GM04503 (cell line): ENCODE data around the gene ZDHHC22.

Experiments
- DNase-seq: peaks from one replicate; pipeline ENCODE4 v3.0.0-alpha.2; 2012; ENCODE audit warnings: low read depth

ZDHHC22 gene

DNA sequence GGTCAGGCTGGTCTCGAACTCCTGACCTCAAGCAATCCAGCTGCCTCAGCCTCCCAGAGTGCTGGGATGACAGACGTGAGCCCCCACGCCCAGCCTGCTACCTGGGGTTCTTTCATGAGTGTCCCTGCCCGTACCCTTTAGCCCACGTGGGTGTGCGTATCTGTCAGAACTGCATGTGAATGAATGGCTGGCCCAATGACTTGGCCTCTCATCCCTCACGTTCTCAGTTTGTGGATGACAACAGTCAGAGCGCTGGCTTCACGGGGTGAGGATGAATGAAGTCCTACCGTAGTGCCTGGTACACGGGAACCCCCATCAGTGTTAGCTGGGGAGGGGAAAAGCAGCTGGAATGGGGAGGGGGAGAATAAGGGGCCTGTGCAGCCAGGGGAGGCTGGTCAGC lies 16.1 kb upstream of the ZDHHC22 start:
- no peak for DNase-seq

DNA sequence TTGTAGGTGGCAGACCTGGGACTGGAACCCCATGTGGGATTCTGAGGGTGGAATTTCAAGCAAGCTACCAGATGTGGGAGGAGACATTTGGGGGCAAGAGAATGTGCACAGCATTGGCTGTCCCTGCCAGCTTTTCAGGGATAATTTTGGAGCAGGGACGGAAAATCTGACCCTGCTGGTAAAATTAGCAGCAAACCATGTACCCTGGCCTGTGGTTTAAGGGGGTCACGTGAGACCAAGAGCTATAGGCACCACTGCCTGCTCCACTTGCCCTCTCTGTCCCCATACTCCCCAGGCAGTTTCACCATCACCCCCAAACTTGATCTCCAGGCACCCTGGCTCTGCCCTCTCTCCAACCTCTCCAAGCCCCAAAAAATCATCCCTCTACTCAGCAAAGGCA lies 13.5 kb upstream of the ZDHHC22 start:
- no peak for DNase-seq

DNA sequence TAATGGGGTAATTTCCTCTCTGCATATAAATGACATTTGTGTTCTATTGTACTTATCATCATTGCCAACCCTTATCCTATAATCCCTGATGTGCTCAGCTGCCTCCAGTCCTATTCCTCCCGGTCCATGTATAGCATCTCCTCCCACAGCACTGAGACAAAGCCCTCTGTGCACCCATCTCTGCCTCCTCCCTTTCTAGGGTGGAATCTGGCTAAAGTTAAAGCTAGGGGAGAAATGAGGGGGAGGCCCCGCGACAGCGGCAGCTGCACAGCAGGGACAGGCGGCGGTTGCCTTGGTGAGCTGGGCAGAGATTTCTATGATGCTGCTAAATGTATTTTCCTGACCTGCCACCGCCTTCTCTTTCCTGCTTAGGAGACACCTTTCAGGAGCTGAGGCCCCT lies 12.8 kb upstream of the ZDHHC22 start:
- DNase-seq, result no peak

DNA sequence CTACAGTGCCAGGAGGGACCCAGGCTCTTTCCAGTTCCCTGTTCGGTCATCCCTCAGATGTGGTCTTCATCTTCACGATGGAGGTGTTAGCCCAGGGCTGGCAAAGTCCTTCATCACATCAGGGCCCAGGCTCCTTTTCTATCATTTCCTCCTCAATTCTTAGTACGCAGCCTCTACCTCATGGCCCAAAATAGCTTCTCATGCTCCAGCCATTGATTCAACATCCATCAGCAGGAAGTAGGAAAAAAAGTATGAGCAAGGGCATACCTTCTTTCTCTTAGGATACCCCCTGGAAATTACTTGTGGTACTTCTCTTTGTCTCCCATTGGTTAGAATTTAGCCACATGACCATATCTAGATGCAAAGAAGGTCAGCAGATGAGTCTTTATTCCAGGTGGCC lies 12.2 kb upstream of the ZDHHC22 start:
- no peak for DNase-seq

DNA sequence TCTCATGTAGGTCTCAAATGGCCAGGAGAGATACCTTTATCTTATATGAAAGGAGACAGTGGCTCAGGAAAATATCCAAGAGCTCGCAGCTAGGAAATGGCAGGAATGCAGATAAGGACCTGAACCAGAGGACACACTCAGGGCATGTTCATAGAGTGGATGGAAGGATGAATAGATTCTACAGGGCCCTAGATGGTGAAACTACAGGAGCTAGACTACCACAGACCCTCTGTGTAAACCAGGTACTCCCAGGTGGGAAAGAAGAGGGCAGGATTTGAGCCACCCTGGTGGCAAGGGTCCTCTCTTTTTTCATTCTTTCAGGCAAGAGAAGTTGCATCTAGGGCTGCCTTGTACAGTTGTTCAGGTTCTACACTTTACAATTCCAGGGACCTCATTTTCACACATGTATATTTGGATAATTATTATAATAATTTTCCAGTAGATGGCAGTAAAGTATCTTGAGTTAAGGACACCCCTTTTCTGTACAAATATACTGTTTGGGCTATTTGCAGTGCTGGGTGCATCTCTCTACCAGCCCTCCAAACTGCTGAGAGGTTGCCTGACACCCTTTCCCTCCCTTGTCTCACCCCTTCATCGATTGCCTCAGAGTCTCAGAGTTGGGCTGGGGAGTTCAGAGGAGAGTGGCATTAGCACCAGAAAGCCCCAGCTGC lies 10.5 kb upstream of the ZDHHC22 start:
- DNase-seq, result no peak

DNA sequence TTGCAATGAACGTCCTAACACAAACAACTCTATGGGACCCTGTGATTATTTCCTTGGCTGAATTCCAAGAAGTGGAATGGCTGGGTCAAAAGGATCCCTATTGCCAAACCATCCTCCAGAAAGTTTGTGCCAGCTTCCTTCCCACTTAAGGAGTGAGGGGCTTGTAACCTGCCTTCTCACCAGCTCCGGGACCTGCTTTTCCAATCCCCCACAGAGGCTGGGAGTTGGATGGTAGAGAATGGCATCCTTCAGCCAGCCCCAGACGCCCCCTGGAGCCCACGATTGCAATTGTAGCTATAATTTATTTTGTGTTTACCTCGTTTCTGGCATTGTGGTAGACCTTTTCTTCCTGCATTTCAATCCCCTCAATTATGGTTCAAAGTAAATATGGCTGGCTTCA lies 9.7 kb upstream of the ZDHHC22 start:
- DNase-seq, result no peak

DNA sequence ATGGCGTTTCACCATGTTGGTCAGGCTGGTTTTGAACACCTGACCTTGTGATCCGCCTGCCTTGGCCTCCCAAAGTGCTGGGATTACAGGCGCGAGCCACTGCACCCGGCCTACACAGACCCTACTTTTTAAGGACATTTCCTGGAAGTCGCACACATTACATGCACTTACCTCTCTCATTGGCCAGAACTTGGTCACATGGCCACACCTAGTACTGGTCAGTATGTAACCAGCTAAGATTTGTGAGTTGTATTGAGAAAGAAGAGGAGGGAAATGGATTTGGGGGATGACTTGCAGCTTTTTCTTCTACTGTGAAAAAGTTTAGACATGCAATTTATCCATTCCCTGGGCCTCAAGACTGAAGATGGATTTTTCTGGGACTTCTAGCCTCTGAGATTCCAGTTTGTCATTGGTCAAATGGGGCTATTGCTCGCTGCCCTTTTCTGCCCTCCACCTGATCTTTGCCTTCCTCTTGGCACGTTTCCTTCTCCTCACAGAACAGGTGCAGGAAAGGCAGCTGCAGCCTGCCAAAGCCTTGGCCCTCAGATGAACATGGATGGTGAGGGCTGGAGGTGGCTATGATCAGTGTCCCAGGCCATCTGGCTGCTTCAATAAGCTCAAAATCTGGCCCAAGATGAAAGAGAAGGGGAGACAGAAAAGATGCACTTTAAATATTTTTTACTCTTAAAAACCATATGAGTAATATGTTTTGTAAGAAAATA lies 7.1 kb upstream of the ZDHHC22 start:
- no peak for DNase-seq

DNA sequence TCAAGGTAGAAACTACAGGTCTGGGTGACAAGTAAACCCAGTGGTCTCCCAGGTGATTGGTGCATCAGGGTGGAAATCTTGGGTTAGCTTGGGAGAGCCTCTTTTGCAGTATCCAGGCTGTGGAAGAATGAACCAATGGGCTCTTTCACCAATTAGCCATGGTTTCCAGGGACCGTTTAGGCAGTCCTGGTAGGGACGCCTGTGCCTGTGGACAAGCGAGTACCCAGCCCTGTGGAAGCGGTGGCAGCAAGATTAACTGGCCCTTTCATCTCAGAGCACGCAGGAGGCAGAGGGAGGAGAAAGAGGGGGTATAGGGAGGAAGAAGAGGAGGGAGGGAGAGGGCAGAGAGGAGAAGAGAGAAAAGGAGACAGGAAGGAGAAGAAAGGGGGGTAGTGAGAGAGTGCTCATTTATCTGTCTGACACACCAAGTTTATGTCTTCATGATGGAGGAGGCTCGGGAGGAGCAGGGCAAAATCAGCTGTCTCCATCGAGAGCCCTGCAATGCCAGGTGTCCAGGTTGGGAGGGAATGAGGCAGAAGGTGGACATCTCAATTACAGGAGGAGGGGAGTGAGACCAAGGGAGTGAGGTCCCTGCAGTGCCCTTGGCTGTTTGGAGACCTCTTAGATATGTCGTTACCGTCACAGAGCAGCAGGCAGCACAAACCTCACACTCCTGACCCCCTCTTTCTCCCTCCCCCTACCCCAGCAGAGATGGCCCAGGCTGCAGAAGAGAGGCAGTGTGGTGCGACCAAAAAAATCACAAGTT lies 4.6 kb upstream of the ZDHHC22 start:
- DNase-seq, result no peak

DNA sequence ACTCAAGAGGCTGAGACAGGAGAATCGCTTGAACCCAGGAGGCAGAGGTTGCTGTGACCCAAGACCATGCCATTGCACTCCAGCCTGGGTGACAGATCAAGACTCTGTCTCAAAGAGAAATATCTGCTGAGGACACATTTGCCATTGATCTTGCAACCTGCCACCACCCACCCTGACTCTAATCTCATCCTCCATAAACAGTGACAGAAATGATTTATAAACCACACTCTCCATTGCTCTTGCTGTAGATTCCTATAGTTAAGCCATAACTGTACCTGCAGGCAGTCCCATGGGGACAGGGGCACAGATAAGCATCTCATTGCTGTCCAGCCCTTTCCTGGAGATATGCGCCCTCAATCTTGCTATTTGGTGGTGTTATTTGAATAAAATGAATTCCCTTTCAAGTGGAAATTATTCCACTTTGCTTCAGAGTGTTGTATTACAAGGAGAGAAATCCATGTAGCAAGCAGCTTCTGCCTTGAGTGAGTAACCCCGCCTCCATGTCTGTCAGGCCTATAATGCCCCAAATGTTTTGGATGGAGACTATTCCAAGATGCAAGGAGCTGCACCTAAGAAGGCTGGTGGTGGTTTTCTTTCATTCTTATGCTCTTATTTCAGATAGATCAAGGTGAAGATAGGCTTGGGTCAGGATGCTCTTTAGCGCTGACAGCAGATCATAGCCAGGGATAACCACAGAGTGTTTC lies 3.0 kb upstream of the ZDHHC22 start:
- no peak for DNase-seq

DNA sequence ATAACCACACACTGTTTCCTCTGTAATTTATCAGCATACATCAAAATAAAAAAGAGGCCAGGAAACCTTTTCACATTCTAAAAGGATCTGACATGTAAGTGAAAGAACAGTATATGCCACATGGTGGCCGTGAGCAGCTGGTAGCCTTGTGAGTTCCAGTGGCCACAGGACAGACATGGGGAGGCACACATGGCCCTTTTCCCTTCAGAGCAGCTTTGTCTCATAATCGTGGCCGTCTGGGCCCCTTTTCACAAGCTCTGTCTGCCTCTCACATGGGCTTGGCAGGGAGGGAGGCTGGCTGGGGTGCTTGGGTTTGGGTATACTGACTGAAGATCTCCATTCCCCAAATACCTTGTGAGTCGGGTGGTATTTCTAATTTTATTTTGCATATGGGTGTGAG lies 1.5 kb upstream of the ZDHHC22 start:
- no peak for DNase-seq

DNA sequence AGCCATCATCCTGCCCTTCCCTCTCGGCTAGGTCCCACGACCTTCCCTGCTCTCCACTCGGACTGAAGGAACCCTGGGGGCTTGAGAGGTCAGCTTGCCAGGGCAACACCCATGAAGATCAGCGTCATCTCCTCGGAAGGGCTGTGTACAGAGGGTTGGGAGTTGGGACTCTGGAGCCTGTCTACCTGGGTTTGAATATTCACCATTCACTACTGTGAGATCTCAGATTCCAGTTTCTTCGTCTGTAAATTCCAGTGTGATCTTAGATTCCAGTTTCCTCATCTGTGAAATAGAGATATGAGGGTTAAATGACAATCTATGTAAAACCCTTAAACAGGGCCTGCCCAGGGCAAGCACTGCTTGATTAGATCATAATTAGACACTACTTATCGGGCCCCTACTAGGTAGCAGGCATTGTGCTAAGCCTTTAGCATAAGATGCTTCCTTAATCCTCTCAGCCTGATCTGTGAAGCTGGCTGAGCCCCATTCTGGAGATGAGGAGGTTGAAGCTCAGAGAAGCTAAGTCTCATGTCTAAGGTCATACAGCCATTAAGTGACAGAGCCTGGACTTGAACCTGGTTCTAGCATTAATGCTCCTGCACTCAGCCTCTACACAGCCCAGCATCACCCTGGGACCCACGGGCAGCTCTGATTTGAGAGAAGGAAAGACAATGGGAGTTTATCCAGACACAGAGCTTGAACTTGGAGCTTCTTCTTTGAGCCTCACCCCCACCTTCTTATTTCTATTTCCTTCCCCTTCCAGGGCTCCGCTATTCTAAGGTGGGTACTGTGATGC lies 612 bp upstream of the ZDHHC22 start:
- no peak for DNase-seq

DNA sequence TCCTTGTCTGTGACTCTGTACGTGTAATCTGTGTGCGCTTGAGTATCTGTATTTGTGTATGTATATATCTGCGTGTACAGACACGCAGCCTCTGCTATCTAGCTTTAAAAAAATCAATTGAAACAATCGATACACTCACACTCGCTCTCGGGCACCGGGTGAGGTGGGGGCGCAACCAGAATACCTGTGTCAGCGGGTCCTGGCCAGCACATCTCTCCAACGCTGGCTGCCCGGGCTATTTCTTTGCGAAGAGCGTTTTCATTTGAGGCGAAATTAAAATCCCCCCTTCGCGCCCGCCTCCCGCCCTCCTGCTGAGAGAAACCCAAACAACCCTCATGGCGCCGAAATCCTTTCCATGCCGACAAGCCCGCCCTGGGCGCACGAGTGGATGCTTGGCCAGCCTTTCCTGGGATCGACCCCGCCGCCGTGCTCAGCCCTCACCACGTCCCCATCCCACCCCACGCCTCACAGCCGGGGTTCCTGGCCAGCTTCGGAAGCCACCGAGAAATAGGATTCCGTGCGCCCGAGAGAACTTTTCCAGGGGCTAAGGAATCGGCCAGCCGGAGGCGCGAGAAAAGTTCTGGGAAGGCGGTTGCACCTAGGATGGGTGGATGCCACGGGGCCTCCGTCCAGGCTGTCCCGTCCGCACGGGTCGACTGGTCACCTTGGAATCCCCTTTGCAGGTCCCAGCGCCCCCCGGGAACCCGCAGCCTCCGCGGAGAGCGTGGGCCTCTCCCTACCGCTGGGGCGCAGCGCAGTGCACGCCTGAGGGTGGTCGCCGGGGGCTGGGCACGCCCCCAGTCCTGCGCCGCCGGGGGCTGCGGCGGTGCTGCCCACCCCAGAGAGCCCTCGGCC lies 1.0 kb downstream of the ZDHHC22 start:
- DNase-seq, result no peak

DNA sequence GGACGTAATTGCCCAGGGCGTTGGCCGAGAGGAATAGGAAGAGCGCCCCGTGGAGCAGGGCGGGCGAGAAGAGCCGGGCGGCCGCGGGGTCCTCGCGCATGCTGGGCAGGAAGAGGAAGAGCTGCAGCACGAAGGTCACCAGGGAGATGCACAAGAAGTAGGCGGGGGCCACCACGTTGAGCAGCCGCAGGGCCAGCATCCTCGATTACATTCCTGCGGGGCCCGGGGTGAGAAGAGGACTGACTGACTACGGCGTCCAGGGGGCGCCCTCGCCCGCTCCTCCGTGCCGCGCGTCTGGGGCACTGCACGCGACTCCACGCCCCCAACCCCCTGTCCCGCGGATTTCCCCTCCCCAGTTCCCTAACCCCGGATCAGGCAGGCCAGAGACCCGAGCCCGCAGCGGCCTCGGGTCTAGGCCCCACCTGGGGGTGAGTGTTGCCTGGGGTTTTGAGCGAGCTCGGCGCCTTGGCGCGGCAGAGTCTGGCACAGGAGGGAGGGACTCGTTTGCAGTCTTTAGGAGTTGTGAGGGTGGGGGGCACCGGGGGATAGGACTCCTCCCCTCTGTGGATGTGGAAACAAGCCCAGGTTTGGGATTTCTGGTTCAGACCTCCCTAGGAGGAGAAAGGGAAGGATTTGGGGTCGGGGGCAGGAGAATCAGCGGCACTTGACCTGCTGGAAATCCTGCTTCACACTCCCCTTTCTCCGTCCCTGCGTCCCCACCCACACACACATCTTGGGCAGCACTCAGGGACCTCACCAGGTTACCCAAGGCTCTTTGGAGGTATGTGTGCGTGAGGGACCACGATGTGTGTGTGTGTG lies 1.8 kb downstream of the ZDHHC22 start:
- DNase-seq, result no peak

DNA sequence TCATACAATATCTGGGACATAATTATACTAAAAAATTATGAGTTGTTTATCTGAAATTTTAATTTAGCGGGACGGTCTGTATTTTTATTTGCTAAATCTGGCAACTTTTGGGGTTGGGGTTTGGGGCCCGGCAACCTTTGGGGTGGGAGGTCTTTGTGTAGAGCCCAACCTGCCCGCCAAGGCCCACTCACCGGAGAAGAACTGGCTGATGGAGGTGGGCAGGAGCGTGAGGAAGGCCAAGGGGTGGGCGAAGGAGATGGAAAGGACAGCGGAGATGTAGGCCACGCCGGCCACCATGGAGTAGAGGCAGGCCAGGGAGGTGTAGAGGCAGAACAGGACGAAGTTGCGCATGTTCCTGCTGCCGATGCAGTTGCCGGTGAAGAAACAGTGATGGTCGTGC lies 2.6 kb downstream of the ZDHHC22 start:
- DNase-seq, result no peak

DNA sequence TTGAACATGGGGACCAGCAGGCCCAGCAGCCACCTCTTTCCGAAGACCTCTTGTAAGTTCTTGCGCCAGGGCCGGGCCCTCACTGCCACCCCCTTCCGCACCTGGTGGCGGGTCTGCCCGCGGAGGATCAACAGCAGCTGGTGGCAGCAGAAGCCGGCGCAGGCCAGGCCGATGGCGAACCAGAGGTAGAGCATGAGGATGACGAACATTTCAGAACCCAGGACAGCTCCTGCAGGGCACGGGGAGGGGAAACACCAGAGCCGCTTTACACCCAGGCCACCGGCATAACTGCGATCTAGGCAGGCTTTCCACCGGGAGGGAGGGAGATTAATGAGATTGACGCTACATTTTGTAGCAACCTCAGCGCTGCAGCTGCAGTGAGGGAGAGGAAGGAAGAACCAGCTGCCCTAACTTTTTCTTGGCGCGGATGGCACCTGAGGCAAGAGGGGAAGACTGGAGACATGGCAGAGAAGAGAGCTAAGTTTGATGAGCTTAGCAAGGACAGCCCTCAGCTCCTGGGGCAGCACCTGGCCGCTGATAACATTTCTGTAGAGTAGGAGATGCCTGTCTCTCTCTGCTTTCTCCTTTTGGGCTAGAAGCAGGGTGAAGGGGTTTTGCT lies 7.8 kb downstream of the ZDHHC22 start:
- no peak for DNase-seq

DNA sequence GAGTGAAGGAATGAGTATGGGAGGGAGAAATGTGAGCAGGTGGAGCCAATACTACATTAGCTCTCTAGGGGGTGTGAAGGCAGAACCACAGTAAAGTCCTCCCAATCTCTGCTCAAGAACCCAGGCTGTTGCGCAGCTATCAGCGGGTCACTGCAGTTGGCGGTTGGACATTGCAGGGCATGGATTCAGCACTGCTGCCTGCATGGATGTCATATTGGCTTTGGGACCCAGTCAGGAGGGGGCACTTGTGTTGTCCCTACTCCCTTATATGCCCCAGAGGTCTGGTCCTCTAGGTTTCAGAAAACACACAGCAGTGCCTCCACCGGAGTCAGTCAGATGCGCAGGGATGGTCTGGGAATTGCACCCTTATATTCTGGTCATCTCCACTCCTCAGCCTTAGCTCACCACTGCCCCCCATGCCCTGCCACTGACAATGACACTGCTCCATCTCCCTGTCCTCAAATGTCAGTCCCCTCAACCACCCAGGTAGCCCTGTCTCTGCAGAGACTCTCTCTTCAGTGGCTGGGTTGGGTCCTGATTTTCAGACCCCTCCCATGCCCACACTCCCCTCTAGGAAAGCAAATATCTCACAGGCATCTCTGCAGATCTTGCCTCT lies 9.6 kb downstream of the ZDHHC22 start:
- no peak for DNase-seq

DNA sequence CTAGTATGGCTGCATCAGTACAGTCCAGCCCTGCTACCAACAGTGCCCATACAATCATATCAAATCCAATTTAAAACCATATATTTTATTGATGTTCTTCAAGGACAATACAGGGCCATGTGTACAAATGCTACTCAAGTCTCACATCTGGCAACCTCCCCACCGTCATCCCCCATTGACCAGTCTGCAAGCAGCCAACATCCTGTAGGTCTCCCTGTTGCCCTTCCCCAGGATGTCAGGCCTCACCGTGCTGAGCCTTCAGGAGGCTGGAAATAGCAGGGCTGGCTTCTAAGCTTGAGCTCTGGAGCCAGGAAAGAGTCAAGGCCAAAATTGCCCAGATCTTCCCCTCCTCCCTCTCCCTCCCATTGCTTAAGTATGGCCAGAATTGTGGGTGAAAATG lies 10.4 kb downstream of the ZDHHC22 start:
- no peak for DNase-seq

DNA sequence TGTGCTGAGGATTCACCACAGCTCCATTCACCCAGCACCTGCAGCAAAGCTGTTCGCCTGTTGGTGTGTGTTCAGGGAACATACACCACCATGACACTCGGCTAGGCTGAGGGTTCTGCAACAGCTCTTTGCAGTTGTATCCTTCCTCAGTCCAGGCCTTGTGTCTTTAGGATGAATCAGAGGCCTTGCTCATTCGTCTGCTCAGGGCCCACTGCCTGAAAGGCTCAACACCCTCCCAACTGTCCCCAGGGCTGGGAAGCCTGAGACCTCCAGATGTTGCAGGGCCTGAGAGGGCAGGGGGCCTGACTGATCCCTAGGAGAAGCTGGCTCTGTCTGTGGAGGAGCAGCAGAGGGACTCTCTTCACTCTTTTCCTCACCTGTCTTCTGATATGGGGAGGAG lies 11.2 kb downstream of the ZDHHC22 start:
- DNase-seq, result no peak

DNA sequence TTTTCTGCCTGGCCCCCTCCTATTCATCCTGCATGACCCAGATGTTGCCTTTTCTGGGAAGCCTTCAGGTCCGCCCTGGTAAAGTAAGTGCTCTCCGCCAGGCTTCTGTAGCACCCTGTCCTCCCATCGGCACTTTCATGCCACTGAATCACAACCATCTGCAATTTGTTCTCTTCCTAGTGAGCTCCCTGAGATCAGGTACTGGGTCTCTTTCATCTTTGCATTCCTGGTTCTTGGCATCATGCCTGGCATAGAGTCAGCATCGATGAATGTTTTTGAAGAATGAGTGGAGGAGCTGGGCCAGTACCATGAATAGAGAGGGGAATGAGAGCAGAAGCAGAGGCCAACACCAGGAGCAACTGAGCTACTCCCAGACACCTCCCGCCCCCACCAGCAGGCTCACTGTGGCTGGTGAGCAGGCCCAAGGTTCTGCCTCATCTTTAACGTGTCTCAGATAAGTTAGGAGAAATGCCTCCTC lies 13.1 kb downstream of the ZDHHC22 start:
- no peak for DNase-seq
